SW 1271 (cell line): ENCODE measurements around the gene ITPR2.
"Not testable (repeated sequence)": the region's sequence is repeated elsewhere in the genome, so short reads cannot be mapped to it uniquely, and the experiment has no call there.

Experiments used
- DNase-seq, 2 experiments: peaks; one replicate each; lab custom pipeline; 2025; lab: John Stamatoyannopoulos, UW

ITPR2 gene

DNA sequence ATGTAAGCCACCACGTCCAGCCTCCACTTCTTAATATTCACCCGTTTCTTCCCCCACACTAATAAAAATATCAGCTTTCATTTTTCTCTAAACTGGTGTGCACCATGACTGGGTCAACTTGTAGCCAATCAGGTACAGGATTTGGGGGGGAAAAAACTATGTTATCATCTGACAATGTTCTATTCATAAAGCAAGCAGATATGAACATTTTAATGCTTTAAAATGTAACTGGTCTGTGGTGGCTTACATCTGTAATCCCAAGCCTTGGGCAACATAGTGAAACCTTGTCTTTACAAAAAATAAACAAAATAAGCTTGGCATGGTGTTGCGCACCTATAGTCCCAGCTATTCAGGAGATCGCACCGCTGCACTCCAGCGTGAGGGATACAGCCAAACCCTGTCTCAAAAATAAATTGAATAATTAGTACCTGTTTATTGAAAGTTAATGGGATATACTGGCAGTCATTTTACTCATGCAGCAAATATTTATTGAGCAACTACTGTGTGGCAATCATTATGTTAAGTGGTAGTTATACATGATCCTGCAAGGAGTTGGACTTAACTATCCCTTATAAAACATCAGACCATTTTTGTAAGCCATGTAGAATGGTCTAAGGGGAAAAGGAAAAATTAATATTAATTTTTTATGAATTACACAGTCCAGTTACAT is 15.3 kb upstream of the ITPR2 start:
- no peak for DNase-seq

DNA sequence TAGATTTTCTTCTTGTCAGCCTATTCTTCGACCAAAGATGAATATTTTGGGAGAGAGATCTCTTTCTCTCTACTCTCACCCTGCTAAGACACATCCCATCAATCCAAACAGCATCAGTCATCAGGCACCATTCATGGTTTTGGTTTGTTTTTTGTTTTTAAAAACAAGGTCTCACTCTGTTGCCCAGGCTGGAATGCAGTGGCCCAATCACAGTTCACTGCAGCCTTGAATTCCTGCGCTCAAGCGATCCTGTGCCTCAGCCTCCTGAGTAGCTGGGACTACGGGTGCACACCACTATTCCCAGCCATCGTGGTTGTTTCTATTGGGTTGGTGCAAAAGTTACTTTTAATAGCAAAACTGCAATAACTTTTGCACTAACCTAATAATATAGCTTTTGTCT is 14.4 kb upstream of the ITPR2 start:
- no peak for DNase-seq

DNA sequence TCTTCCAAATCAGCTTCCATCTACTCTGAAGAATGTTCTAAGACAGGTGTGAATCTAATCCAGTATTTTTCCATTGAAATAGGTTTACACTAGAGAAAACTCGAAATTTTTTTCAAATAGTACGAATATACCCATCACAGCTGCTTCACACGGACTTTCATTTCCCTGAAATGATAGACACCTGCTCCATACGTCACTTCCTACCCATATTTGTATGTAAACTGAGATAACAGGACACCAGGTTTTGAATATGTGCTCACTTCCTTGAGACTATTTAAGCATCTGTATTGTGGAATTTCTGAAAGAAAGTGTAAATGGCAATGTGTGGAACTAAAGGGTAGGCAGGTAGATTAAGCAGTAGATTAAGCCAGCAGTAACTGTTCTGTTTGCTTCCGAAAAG is 13.4 kb upstream of the ITPR2 start:
- DNase-seq = no peak

DNA sequence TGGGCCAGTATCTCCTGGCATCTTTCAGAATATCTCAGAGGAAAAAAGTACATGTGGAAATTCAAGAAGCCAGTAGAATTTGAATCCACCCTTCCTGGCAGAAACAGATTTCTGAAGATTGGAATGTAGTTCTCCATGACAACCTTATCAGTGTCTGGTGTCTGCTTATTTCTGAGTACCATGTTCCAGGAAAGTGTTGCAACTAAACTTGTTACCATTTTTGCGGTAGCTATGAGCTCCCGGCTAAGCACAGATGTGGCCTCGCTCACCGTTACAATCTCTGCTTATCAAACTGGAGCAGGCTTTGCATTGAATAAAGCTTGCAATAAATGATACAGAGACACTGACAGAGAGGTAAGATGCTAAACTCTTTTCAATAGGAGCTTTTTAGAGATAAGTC is 13.0 kb upstream of the ITPR2 start:
- peak in 1 of 2 experiments; percentile 55 for DNase-seq

DNA sequence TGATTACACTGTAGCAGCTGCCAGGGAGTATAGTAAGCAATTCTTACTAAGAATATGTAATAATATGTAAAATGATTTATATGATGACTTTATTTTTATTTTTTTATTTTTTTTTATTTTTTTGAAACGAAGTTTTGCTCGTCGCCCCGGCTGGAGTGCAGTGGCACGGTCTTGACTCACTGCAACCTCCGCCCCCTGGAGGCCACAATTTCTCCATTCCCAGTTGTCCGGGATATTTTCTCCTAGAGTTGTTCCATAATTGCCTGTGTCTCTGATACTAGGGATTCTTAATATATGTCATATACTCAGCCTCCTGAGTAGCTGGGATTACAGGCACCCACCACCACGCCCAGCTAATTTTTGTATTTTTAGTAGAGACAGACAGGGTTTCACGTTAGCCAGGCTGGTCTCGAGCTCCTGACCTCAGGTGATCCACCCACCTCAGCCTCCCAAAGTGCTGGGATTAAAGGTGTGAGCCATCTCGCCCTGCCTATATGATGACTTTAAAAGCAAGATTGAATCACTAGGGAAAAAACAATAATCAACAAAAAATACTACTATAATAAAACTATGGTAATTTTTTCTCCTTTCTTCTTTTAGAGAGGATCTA is 12.2 kb upstream of the ITPR2 start:
- DNase-seq = peak in 1 of 2 experiments; percentile 57

DNA sequence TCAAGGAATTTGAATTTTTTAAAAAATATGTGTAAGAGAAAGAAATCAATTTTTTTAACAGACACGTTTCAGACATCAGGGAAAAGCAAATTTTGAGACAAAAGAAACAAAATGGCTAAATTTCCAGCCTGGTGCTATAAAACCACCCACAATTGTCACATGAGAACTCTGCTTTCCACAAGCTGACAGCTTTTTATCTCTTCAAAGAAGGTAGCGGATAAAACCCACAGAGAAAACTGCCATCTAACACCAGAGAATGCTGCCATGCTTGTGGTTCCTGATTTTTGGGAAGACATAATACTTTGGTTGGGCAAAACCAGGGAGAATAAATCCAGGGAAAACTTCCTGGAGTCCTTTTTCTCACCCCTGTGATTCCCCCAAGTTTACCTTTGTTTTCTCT is 10.3 kb upstream of the ITPR2 start:
- no peak for DNase-seq

DNA sequence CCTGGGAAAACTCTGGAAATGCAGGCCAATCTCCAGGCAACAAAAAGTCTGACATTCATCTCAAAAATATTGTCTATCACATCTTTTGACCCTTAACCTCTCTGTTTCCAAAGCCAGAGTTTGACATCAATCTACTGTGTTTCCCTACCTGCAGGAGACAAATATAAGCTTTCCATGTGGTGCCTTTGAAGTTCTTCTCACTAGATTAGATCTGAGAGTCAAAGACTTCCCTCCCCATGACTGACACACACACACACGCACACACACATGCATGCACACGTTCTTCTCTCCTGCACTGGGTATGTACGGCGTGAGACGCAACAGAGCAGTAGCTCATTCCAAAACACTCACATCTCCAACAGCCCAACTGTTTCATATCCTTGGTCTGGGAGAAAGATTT is 8.1 kb upstream of the ITPR2 start:
- no peak for DNase-seq

DNA sequence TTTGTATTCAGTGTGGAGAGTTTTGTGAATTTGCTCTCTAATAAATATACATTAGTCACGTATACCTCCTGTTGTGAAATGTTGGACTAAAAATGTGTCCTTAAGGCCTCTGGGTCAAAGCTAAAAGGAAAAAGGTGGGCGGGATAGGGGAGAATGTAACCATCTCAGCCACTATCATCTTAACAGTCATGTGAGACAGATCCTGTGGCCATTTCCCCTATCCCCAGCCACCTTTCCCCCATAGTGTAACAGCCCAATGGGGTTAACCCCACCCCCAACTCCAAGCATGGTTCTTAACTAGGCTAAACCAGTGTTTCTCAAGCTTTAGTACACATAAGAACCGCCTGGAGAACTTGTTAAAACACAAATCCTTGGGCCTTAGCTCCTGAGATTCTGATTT is 6.5 kb upstream of the ITPR2 start:
- no peak for DNase-seq

DNA sequence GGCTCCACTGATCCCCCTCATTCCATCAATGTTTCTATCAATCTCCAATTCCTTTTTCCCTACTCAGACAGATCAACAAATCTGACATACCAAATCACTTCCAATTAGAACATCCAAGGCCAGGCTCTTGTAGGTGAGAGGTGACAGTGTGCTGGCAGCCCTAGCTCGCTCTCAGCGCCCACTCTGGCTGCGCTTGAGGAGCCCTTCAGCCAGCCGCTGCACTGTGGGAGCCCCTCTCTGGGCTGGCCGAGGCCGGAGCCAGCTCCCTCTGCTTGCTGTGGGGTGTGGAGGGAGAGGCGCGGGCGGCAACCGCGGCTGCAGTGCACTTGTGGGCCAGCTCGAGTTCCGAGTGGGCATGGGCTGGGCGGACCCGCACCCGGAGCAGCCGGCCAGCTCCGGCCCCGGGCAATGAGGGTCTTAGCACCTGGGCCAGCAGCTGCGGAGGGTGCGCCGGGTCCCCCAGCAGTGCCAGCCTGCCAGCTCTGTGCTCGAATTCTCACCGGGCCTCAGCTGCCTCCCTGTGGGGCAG is 6.0 kb upstream of the ITPR2 start:
- DNase-seq = no peak

DNA sequence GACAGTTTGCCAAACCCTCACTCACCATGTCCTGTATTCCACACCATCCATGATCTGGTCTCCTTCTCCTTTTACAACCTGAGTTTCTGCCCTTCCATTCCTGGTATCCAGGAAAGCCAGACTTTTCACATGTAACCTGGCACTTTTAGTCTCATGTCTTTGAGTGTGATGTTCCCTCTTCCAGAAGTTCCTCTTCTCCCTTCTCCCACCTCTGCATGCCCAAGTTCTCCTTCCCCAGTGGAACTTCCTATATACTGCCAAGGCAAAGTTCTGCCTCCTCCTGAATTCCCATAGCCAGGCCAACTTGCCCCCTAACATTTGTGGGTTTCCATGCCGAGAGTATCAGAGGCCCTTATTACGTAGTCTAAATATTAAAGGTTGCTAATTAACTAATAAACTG is 3.2 kb upstream of the ITPR2 start:
- DNase-seq = no peak

DNA sequence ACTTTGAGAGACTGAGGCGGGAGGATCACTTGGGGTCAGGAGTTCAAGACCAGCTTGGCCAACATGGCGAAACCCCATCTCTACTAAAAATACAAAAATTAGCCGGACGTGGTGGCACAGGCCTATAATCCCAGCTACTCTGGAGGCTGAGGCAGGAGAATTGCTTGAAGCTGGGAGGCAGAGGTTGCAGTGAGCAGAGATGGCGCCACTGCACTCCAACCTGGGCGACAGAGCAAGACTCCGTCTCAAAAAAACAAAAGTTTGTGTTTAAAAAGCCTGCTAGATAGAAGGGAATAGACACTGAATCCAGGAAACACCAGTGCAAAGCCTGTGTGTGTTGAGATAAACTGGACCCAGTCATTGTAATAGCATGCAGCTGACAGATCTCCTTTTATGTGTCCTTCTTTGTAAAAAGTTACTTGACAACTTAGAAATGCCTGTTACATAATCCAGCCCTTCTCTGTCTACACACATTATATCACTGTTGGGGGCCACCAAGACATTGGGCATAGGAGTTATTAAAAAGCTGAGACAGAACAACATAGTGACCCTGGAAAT is 1.6 kb upstream of the ITPR2 start:
- not testable (repeated sequence) for DNase-seq

DNA sequence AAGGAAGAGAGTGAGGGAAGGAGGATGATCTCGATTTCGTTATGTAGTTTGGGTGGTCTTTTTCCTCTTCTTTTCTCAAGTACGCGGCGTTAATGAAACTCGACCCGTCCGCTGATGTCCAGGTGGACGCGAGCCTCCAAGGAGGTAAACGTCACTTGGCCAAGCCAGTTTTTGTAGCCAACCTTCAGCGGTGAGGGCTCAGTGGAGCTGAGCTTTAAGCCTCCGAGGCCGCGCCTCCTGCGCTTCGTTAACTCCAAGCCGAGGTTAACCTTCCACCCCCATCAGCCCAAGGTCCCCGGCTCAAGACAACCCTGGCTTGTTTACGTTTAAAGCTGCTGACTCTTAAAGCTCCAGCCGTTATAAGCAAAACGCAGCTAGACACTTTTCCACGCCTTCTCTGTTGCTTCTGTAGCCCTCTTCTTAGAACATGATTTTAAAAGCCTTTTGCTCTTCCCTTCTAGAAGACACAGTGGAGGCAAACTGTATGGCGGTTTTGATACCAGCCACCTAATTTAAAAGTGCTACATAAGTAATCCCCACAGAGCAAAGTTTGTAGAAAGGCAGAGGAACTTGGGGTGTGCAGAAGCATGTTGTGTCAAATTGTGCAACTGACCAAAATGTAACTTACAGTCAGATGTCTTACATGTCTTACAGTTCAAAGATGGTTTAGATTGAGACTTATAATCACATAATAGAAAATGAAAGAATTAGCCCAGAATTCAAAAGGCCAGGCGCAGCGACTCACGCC is 923 bp upstream of the ITPR2 start:
- no peak for DNase-seq

DNA sequence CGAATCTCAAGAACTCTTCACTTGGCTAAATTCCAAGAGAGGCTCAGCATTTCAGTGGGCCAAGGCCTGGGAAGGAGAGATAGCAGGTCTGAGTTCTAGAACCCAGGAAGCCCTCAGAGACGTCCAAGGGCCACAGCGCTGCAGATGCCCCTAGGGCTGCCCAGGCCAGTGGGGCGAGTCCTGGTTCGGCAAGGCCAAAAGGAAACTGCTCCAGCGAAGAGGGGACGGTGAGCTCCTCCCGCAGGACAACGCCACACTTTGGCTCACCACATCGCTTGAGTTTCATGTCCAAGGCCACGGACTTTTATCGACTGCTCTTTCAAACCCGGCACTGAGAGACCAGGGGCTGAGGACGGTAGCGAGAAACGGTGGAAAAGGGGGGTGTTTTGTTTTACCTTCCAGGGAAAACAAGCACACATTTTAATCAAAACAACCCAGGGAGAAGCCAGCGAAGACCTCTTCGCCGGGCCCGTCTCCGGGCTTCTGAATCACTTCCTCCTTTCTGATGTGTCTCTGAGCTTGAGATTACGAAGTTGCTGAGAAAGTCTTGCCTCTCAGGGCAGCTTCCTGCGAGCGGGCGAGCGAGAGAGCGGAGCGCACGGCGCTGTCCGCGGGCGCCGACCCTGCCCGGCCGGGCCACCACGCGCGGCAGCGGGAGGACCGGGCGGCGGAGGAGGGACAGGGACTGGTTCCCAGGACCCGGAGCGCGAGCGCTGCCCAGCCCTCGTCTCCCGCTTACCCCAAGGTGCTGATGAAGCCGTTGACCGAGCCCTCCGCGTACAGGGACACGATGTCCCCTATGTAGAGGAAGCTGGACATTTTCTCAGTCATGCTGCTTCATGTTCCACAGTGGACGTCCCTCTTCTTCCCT is 808 bp downstream of the ITPR2 start:
- DNase-seq = peak; percentile 45 to 85

DNA sequence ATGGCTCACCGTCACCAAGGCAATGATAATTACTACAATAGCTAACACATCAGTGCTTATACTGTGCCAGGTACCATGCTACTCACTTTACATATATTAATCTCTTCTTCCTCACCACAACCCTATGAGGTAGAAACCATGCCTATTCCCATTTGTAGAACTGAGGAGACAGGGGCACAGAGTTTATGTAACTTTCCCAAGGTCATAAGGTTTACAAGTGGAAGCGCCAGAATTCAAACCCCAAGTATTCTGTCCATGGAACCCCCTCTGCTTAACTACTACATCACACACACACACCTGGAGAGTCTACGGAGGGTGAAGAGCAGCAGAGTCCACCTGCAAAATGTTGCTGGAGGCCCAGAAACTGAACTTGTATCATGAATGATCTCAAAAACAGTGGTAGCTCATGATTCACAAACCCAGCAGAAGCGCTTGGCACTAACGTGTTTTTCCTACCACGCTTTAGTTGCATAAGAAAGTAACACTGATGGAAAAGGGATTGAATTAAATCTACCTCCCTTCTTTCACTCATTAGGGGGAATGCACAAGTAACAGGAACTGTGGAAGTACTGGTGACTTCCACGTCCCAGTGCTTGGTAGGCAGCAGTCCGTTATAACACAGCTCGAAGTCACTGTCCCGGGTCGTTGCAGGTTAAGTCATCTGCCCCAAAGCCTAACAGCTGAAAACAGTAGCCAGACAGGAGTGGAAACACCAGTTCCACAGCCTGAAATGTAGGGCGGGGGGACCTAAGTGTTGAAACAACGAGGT is 2.0 kb downstream of the ITPR2 start:
- DNase-seq = no peak

DNA sequence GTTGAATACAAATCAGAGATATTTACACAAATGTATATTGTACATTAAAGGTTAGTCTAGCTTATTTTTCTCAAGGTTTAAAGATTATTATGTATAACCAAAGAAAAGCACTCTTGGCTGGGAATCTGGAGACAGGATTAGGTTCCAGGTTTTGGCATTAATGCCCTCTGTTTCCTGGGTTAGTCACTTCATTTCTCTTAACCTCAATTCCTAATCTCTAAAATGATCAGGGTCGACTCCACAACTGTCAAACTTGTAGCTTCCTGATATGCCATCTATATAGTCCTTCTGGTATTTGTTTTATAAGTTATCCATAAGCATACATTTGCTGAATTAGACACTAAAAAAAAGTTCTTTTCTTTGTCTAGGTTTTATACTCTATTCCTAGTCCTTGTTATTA is 2.6 kb downstream of the ITPR2 start:
- no peak for DNase-seq

DNA sequence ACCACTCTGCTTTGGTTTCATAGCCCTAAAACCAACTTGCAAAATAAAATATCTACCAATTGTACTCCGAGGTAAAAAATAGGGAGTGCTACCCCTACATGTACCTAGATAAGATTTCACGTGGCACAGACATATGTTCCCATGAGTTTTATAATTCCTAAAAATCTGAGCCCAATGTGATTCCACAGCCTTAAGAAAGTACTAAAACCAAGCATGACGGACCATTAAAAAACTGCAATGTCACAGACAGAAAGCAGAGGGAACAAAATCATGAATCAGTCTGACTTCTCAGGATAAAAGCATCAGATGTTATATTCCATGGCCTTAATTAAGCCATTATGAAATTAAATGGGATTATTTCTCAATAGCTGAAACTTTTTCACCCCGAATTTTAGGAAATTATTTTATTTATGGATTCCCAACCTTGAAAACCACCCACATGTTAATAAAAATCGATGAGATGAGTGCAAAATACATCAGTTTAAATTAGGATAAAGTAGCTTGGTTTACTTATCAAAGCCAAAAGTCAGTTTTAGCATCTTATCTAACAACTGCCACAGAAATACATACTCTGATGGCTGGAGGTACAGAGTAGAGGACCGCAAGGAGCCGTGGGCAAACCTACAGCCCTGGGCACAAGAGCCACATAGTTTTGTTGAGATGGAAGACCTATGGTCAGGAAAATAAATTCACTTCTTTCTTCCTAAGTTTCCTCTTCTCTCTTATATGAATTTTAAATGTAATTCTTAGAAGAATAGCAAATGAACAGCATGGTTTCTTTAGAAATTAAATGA is 4.5 kb downstream of the ITPR2 start:
- DNase-seq = no peak

DNA sequence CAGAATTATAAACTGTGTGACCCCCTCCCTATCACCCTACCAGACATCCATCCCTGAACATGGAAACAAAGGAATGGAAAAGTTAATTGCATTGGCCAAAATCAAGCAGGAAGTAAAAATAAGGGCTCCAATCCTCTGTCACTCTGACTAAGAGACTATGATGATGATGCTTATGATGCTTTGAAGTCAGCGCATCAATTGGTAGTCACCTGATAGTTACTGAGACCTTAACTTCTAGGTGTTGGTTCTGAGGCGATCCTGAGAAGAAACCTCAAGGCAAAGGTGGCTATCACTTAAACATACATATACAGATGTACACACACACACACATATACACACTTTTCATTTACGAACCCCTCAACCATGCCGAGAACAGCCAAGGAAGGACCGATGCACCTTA is 6.6 kb downstream of the ITPR2 start:
- DNase-seq = no peak

DNA sequence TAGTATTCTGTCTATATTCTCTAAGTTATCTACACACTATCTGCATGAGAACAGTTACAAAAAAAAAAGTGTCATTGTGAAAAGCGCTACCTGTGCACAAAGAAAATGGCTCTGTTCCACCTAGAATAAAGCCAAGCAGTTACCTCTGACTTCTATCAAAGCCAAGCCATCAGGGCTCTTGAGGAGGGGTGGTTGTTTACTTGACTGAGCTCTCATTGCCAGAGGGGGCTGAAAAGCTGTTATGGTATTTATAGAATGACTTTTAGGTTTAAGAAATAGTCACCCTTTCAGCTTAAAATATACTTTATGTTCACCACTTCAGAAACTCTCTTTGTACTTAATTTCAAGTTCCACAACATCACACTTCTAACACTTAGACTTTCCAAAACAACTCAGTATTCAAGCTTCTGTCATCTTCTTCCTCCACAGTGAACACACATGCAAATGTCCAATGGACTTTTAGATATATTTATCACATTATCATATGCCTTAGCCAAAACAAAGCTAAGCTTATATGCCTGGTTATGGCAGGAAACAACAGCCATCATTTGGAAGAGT is 7.5 kb downstream of the ITPR2 start:
- DNase-seq = no peak

DNA sequence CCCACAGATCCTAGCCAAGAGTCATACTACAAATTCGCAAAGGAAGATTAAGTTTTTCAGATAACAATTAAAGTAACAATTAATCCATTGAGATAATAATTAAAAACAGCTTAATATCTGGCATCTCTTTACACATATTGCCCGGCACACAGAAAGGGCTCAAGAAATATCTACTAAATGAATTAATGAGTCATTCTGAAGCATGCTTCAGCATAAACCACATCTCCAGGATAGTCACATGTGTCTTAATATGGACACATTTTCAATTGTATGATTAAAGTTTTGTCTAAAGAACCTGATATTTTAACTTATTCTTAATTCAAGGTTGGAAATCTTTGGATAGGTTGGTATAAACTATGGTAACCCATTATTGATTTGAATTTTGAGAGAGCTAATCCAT is 9.6 kb downstream of the ITPR2 start:
- no peak for DNase-seq

DNA sequence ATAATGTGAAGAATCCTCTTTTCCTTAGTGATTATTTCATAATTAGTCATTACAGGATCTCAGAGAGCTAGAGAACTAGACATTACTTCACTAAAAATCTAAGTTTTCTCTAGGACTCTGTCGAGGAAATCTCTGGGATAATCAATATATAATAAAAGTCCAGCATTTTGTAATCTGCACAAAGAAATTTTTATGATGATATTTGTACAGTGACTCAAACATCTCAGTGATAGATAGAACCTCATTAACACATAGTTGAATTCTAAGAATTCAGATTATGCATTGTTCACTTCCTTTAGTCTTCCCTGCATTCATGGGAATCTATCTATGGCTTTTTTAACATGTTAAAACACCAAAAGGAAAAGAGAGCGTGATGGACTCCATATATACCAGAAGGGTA is 11.0 kb downstream of the ITPR2 start:
- peak in 1 of 2 experiments; percentile 58 for DNase-seq
